HG02885 (cell line): ENCODE results near the gene ZCCHC2.

Experiments
- ATAC-seq: cut with Tn5 transposase; IDR thresholded peaks from one replicate; pipeline ENCODE4 v1.9.1; 2021; ENCODE audit warnings: mild to moderate bottlenecking; ENCODE audit not compliant: unreplicated experiment, poor library complexity

Gene ZCCHC2

GRCh38 chr18:62574776-62575175 is 52.0 kb downstream of the ZCCHC2 start:
- ATAC-seq: no peak

DNA sequence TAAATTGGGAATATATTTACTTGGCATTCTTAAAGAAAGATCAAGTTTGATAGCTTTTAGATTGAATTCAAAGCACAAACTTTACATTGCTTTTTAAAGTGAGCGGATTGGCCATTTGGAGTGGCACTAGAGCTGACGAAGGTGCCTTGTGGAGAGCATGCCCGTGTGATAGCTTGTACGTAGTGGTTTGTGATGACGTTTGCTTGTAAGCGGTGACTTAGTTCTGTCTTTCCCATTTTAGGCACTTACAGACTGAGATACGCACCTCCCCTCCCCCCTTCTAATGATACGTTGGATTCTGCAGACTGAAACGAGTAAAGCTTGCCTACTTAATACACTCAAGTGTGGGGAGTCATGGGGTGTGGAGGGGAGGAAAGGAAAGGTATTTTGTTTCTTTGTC is 53.4 kb downstream of the ZCCHC2 start:
- no peak for ATAC-seq

DNA sequence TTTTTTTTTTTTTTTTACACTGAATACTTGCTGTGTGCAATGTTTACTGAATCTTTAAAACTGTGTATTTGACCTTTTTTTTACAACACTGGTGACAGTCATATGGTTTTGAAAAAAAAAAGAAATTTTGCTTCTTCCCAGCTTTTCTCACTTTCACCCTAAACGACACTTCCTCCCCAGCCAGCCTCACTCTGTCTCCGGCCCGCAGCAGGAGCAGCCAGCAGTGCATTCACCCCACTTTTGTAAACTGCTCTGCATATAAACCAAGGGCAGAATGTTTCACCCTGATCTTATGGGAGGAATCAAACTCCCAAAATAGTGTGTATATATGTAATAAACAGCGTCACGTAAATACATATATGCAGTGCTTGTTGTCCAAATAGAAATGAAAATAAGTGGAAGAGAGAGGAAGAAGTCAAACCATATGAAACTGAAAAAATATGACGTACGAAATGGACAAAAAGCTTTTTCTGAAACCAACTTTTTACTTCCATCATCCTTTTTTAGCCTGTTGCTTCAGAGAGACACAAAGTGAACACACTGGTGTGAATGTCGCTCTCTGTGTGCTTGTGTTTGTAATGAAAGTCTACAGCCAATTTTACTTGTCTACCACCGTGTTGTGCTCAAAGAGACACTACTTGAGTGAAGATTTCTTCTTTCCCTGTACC is 54.2 kb downstream of the ZCCHC2 start:
- peak; percentile 72 for ATAC-seq

- peak; percentile 32 for ATAC-seq
These were observed 54.9 kb downstream of the ZCCHC2 start for GRCh38 chr18:62577765-62578164.

DNA sequence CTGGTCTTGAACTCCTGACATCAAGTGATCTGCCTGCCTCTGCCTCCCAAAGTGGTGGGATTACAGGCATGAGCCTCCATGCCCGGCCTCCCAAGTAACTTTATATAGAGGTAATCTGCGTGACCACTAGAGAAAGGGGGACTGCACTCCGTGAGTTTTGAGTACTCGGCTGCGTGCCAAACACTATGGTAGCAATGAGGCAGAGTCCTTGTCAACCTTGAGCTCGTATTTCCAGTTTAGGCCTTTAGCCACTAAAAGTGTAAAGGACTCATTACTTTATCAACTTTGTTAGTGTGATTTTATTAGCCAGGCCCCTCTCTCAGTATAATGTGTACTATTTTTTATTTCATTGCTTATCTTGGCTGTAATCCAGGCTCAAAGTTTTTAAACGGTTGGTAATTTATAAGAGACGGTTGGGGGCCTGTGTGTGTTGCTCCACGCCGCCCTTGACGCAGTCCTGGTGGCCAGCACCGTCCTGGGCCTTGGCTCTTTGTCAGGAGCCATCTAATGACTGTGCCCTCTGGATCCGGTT is 56.2 kb downstream of the ZCCHC2 start:
- ATAC-seq: no peak

DNA sequence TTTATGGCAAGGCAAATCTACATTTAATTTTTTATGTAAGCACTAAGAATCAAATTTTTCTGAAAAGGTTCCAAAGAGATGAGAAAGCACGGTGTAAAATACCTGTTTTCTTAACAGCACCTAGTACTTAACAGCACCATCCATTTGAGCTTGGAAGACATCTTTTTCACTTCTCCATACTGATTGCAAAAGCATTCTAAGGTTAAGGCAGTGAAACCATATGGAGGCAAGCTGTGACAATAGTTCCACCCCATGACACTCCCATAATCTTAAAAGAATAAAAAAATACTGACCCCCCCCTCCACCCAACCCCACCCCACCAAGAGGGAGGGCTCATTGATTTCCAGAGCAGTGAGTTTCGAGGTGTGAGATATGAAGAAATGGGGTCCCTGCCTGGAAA is 60.6 kb downstream of the ZCCHC2 start:
- ATAC-seq: no peak

DNA sequence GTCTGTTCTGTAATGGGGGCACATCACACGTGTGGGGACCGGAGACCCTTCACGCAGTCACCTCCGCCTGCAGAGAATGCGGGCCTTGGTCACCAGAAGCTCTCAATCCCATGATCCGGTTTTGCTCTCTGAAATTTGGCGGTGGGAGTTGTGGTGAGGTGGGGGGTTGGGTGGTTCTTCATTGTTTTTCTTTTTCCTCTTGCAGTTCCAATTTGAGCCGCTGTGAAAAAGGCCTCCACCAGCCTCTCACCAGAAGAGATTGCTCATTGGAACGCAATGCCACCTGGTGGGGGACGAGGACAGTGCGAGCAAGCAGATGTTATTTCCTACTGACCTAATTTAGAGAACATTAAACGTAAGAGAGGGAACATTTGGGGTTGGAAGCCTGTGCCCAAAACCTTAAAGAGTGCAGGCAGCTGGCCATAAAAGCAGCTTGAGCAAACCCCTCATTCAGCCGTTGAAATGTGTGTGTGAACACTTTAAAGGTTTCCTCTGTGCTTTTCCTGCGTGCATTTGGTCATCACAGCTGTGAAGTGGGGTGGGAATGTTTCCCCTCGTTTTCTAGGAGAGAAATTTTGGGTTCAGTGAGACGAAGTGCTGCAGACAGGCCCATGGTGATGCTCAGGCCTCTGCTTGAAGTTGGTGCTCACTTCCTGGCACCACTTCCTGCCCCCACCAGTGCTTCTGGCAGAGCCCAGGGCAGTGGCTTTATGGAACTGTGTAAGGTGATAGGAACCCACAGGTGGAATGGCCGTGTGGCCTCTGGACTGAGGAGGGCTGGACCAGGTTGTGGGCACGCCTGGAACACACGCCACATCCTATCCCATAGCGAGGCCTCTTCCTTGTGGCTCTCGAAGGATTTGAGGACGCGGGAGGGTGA is 61.7 kb downstream of the ZCCHC2 start:
- ATAC-seq: peak; percentile 83

- ATAC-seq: peak; percentile 21
These were observed 62.7 kb downstream of the ZCCHC2 start for GRCh38 chr18:62585274-62586150.

GRCh38 chr18:62586151-62586774 is 63.4 kb downstream of the ZCCHC2 start:
- ATAC-seq: peak; percentile 81

- ATAC-seq: no peak
These were observed 64.1 kb downstream of the ZCCHC2 start for GRCh38 chr18:62586781-62587487.

- no peak for ATAC-seq
These were observed 64.9 kb downstream of the ZCCHC2 start for GRCh38 chr18:62587689-62588088.

DNA sequence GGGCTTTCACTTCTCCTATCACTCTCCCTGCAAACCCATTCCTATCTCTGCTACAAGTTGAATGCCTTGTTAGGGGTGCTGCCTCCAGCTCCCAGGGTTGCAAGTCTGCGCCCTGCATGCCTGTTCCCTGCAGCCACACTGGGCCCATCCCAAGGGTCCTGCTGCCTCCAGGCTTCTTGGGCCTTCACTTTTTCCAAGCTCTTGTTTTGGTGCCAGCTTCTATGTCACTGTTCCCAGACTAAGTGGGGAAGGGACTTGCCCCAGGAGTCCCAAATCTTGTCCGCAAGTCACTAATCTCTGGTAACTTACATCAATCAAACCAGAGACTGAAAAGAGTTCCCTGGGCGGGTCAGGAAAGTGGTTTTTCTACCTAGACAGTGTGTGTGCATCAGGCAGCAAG is 65.4 kb downstream of the ZCCHC2 start:
- ATAC-seq: no peak

- no peak for ATAC-seq
These were observed 68.2 kb downstream of the ZCCHC2 start for GRCh38 chr18:62590799-62591590.

GRCh38 chr18:62596145-62597005 is 73.5 kb downstream of the ZCCHC2 start:
- no peak for ATAC-seq

DNA sequence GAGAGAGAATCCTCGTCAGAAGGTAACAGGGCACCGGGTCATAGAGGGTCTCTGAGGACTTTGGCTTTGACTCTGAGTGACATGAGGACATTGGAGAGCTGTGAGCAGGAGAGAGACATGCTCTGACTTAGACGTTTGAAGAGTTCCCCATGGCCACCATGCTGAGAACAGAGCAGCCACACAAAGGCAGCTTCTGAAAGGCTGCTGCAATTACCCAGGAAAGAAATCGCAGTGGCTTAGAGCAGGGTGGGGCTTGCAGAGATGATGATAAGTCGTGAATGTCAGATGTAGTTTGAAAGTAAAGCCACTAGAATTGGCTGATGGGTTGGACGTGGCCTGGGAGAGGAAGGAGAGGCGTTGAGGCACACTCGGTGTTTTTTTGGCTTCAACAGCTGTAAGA is 79.0 kb downstream of the ZCCHC2 start:
- ATAC-seq: no peak

- no peak for ATAC-seq
These were observed 79.9 kb downstream of the ZCCHC2 start for GRCh38 chr18:62602706-62603105.

- no peak for ATAC-seq
These were observed 80.4 kb downstream of the ZCCHC2 start for GRCh38 chr18:62603211-62603610.

DNA sequence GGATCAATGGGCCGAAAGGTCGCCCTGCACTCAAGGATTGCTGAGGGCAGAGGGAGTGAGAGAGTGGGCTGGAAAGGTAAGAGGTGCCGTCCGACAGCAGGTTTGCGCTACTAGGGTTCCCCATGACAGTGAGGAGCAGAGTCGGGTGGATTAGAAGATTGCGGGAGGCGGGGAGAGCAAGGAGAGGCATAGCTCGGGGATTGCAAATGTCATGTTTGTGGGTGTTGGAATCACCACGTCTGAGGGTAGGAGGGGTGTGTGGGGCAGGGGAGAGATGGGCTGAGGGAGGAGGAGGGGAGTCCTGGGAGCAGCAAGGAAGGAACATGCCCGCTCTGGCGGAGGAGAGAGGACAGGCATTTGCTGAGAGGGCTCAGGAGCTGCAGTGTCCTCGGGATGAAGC is 81.2 kb downstream of the ZCCHC2 start:
- ATAC-seq: no peak
